GM23338 (cell line): Measurements from ENCODE around the gene APOBEC3F.

Experiments used
- CREB1 ChIP-seq: fragments of 250-450 bp; sonication (Bioruptor Pico); IDR thresholded peaks from 2 replicates; pipeline ENCODE4 v1.5.0; 2020; ENCODE audit warnings: low read depth, mild to moderate bottlenecking, moderate library complexity
- EZH2 ChIP-seq: fragments of 200-600 bp; sonication (generic); IDR thresholded peaks from one replicate; pipeline ENCODE4 v1.8.0; 2017; ENCODE audit warnings: antibody characterized with exemption, mild to moderate bottlenecking, low read depth; ENCODE audit not compliant: unreplicated experiment
- EZH2phosphoT487 ChIP-seq: fragments of 200-600 bp; sonication (generic); IDR thresholded peaks from one replicate; pipeline ENCODE4 v1.8.1; 2018; ENCODE audit warnings: antibody characterized with exemption; ENCODE audit not compliant: unreplicated experiment
- POLR2AphosphoS5 ChIP-seq: IDR thresholded peaks from 2 replicates; pipeline ENCODE4 v1.6.1; 2016; ENCODE audit warnings: antibody characterized with exemption, low read depth
- TF ChIP-seq, protein P1 (sequence below), 2 experiments: fragments of 200-600 bp in 1 of 2; sonication (generic) in 1 of 2; conservative IDR thresholded peaks; 2 replicates each; pipeline versions ENCODE4 v1.5.1 to v1.6.1; 2016 to 2017; ENCODE audit warnings: antibody characterized with exemption in 2 of 2, low read depth in 2 of 2, mild to moderate bottlenecking in 2 of 2, moderate library complexity in 1 of 2
- TF ChIP-seq, protein P2 (sequence below): IDR thresholded peaks from one replicate; pipeline ENCODE4 v1.6.1; 2018; ENCODE audit warnings: antibody characterized with exemption; ENCODE audit not compliant: unreplicated experiment

DNA sequence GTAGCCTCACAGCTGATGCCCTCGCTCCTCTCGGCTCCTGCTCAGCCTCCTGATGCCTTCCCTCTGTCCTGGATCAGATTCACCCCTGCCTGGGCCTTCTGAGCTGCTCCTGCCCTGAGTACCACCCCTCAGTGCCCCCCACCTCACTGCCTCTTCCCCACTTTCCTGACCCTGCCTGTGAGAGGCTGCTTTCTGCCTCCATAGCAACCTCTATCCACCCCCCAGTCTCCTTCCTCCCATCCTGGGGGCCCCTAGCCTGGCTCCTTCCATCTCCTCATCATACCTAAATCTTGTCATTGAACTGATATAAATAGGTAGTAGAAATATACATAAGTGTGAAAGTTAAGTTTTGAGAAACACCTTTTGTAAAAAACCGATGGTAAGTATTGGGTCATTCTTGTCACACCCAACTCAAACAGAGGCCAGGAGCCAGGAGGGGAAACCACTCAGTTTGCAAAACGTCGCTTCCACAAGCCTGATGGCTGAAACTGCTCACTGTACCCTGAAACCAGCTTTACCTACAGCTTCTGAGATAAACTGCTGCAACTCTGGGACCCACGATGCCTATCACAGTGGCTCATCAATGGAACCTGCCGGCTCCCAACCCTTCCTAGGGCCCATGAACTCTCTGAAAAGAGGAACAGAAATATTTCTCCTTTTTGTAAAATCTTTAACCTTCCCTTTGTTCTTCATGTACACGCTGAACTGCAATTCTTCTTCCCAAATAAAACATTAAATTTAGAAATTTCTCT lies 51.6 kb downstream of the APOBEC3F start:
- TF ChIP-seq, protein P1, sequence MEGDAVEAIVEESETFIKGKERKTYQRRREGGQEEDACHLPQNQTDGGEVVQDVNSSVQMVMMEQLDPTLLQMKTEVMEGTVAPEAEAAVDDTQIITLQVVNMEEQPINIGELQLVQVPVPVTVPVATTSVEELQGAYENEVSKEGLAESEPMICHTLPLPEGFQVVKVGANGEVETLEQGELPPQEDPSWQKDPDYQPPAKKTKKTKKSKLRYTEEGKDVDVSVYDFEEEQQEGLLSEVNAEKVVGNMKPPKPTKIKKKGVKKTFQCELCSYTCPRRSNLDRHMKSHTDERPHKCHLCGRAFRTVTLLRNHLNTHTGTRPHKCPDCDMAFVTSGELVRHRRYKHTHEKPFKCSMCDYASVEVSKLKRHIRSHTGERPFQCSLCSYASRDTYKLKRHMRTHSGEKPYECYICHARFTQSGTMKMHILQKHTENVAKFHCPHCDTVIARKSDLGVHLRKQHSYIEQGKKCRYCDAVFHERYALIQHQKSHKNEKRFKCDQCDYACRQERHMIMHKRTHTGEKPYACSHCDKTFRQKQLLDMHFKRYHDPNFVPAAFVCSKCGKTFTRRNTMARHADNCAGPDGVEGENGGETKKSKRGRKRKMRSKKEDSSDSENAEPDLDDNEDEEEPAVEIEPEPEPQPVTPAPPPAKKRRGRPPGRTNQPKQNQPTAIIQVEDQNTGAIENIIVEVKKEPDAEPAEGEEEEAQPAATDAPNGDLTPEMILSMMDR (conservative IDR thresholded peaks at IDR 0.05; ENCODE audit: low read depth in 2 of 2): no peak
- TF ChIP-seq EZH2phosphoT487 (no peak), EZH2 (no peak), POLR2AphosphoS5 (no peak), CREB1 (no peak)
- TF ChIP-seq, protein P2, sequence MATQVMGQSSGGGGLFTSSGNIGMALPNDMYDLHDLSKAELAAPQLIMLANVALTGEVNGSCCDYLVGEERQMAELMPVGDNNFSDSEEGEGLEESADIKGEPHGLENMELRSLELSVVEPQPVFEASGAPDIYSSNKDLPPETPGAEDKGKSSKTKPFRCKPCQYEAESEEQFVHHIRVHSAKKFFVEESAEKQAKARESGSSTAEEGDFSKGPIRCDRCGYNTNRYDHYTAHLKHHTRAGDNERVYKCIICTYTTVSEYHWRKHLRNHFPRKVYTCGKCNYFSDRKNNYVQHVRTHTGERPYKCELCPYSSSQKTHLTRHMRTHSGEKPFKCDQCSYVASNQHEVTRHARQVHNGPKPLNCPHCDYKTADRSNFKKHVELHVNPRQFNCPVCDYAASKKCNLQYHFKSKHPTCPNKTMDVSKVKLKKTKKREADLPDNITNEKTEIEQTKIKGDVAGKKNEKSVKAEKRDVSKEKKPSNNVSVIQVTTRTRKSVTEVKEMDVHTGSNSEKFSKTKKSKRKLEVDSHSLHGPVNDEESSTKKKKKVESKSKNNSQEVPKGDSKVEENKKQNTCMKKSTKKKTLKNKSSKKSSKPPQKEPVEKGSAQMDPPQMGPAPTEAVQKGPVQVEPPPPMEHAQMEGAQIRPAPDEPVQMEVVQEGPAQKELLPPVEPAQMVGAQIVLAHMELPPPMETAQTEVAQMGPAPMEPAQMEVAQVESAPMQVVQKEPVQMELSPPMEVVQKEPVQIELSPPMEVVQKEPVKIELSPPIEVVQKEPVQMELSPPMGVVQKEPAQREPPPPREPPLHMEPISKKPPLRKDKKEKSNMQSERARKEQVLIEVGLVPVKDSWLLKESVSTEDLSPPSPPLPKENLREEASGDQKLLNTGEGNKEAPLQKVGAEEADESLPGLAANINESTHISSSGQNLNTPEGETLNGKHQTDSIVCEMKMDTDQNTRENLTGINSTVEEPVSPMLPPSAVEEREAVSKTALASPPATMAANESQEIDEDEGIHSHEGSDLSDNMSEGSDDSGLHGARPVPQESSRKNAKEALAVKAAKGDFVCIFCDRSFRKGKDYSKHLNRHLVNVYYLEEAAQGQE: no peak
